Cardiac muscle cell (in vitro differentiated cells and primary cell): ENCODE results near the gene SLC27A6. TPM values are rescaled to one million over a fixed set of nuclear protein-coding genes. Genes with fewer than 3 reads are reported as not detected.

ENCODE experiments used
- DNase-seq, 2 donors: peaks; one replicate each; pipeline versions ENCODE4 v3.0.0 to v3.0.0-alpha.2; 2010 to 2017; ENCODE audit warnings: low read depth in 1 of 2, low spot score in 1 of 2
- H3K27ac ChIP-seq: fragments of 200-600 bp; sonication (generic); 2 replicates; pipeline ENCODE4 v1.5.1; 2016
- H3K27me3 ChIP-seq: fragments of 200-600 bp; sonication (generic); 2 replicates; pipeline ENCODE4 v1.6.0; 2016; ENCODE audit warnings: control low read depth
- H3K36me3 ChIP-seq: fragments of 200-600 bp; sonication (generic); 2 replicates; pipeline ENCODE4 v1.5.1; 2016; ENCODE audit warnings: control low read depth
- H3K4me1 ChIP-seq: fragments of 200-600 bp; sonication (generic); 2 replicates; pipeline ENCODE4 v1.8.1; 2017; ENCODE audit warnings: low read depth, mild to moderate bottlenecking, mixed run types
- H3K4me3 ChIP-seq: fragments of 200-600 bp; sonication (generic); 2 replicates; pipeline ENCODE4 v1.5.1; 2016; ENCODE audit warnings: mild to moderate bottlenecking
- H3K9me3 ChIP-seq: fragments of 200-600 bp; sonication (generic); 2 replicates; pipeline ENCODE4 v1.5.1; 2017; ENCODE audit warnings: low read depth, mild to moderate bottlenecking, control low read depth
- CTCF ChIP-seq: IDR thresholded peaks from 2 replicates; pipeline ENCODE4 v1.5.1; 2012; ENCODE audit warnings: low read depth, mild to moderate bottlenecking, low read length
- polyA plus RNA-seq: library from polyadenylated mRNA; unstranded; fragments of >200 nt; fragmentation: Nextera tagmentation; extraction: Ambion mirVana; gene quantifications from 2 replicates; pipeline ENCODE4 v1.2.1, GENCODE V29; 2016
- total RNA-seq: library from RNA; depleted of rRNA; stranded (reverse); fragments of >200 nt; gene quantifications from 2 replicates; pipeline ENCODE4 v1.2.3, GENCODE V29; 2016

The SLC27A6 gene
- total and polyA plus RNA-seq, 2 experiments from 2014 or later: 53.8 to 64.0 TPM

DNA sequence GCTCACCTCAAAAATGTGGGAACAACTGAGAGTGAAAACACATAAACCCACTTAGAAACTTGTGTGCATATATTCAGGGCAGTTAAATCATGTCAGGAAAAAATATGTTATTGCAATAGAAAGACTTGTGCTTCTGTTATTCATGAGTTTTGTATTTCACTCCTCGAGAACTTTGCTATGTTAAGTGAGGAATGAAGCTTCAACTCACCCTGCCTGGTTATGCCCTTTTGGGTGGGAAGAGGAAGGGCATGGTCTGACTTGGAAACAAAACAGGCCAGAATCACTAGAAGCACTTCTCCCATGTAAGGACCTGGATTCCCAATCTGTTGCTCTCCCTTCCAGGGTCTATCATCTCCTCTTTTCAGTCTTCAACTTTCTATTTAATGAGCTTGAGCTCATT is 14.5 kb downstream of the SLC27A6 start:
- Histone ChIP-seq H3K9me3 (no peaks in the 10 kb centered on the region), H3K27me3 (no peaks in the 10 kb centered on the region), H3K4me1 (no peaks in the 10 kb centered on the region), H3K27ac (no peak overlapping the region), H3K4me3 (no peak overlapping the region), H3K36me3 (no peaks in the 10 kb centered on the region)
- no peak for TF ChIP-seq CTCF
- DNase-seq: no peak

GRCh38 chr5:128980917-128981316 is 15.6 kb downstream of the SLC27A6 start:
- Histone ChIP-seq H3K36me3 (no peaks in the 10 kb centered on the region), H3K9me3 (no peaks in the 10 kb centered on the region), H3K27ac (no peak overlapping the region), H3K4me3 (no peak overlapping the region), H3K27me3 (no peaks in the 10 kb centered on the region), H3K4me1 (no peaks in the 10 kb centered on the region)
- no peak for TF ChIP-seq CTCF
- DNase-seq: no peak

DNA sequence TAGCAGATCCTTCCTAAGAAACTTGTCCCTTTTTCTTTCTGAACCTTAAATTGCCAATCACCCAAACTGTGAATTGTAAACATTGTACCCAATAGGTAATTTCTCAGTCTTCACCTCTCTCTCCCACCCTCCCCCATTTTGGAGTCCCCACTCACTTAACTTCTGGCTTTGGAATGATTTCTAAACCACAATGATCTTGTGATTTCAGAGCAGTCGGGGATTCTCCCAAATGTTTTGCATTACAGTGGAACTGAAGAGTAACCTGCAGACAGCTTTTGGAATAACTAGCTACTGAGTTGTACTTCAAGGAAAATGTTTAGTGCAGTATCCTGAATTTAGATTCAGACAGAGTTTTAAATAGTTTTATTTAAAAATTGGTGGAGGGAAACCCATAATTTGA is 19.2 kb downstream of the SLC27A6 start:
- no peaks in the 10 kb centered on the region for H3K27me3 ChIP-seq
- H3K4me3 ChIP-seq: no peak overlapping the region
- no peaks in the 10 kb centered on the region for H3K9me3 ChIP-seq
- DNase-seq: no peak
- no peaks in the 10 kb centered on the region for H3K36me3 ChIP-seq
- no peak for TF ChIP-seq CTCF
- H3K27ac ChIP-seq: no peak overlapping the region
- H3K4me1 ChIP-seq: no peaks in the 10 kb centered on the region

DNA sequence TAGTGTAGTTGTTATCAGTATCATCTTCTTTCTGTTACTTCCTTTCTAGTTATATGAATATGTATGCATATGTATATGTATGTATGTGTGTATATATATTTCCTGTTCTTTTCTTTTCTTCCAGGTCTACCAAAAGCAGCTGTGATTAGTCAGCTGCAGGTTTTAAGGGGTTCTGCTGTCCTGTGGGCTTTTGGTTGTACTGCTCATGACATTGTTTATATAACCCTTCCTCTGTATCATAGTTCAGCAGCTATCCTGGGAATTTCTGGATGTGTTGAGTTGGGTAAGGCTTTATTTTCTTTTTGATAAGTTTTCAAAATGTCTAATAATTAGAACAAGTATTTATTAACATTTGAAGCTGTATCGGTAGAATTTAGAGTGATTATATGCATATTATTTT is 23.2 kb downstream of the SLC27A6 start:
- peak in 1 of 2 donors; percentile 3 for DNase-seq
- Histone ChIP-seq H3K27ac (no peak overlapping the region), H3K9me3 (no peaks in the 10 kb centered on the region), H3K27me3 (no peaks in the 10 kb centered on the region), H3K36me3 (no peaks in the 10 kb centered on the region), H3K4me1 (no peaks in the 10 kb centered on the region), H3K4me3 (no peak overlapping the region)
- TF ChIP-seq CTCF: no peak

DNA sequence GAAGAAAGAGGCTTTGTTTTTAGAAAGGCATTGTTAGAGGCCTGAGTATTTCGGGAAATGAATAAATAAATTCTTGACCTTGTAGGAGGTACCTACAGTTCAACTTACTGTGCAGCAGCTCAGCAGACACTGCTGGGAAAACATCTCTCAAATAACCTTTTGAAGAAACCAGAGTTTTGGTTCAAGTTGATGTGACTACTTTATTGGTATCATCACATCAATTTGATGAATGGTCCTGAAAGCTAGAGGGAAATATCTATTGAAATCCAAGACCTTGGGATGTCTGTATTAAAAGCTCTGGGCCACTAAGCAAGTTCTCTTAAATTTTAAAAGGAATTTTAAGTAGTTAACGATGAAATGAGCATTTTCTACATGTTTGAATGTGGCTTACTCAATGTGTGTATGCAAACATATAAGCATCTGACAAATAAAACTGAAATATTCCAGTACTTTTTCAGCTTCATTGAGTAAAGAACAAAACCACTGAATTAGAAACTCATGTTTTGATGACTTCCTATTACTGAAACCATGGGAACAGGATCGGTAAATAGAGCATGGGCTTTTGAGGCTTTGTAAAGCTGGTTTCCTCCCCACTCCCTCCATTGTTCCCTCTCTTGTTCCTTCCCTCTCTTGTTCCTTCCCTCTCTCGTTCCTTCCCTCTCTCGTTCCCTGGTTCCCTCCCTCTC is 36.7 kb downstream of the SLC27A6 start:
- Histone ChIP-seq H3K36me3 (peaks cover 9% of the 10 kb centered on the region), H3K27ac (no peak overlapping the region), H3K4me3 (no peak overlapping the region), H3K4me1 (peaks cover 3% of the 10 kb centered on the region), H3K27me3 (no peaks in the 10 kb centered on the region), H3K9me3 (no peaks in the 10 kb centered on the region)
- TF ChIP-seq CTCF: no peak
- no peak for DNase-seq
